ENCODE results near the gene SPATA2L. TPM values are rescaled to one million over a fixed set of nuclear protein-coding genes. Genes with fewer than 3 reads are reported as not detected.

The SPATA2L gene
- total and polyA plus RNA-seq, 2 of the 13 experiments (the other 11 are each of a cell fraction or from before 2014, with no cell fraction given): 9.1 to 20.7 TPM

DNA sequence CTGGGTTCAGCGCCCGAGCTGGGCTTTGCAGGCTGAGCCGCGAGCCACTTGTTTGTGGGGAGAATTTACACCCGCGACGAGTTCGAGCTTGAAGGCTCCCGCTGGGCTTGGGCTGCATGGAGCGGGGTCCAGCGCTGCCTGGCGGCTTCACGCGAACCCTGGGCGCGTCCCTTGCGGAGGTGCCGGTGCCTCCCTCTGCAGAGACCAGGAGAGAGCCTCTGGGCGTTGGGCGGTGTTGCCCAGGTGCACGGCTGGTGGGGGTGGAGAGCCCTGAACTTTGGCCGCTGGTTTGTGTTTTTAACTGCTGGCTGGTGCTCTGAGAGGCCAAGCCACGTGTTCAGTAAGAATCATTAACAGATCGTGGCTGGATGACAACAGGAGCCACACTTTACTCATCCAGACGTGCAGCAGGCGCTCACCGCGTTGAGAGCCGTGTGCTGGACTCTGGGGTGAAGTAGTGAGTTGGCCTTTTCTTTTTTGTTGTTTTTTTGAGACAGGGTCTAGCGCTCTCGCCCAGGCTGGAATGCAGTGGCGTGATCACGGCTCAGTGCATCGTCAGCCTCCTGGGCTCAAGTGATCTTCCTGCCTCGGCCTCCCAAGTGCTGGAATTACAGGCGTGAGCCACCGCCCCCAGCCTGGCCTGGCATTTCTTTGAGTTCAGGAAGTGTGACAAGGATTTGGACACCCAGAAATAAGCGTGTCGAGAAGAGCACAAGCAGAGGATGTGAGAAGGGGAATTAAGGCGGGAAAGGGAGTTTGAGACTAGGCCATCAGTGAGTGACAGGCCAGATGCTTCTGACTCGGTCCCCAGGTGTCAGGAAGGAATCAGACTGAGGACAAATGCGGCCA lies 14.2 kb downstream of the SPATA2L start (continued):
- TF ChIP-seq, protein P1, sequence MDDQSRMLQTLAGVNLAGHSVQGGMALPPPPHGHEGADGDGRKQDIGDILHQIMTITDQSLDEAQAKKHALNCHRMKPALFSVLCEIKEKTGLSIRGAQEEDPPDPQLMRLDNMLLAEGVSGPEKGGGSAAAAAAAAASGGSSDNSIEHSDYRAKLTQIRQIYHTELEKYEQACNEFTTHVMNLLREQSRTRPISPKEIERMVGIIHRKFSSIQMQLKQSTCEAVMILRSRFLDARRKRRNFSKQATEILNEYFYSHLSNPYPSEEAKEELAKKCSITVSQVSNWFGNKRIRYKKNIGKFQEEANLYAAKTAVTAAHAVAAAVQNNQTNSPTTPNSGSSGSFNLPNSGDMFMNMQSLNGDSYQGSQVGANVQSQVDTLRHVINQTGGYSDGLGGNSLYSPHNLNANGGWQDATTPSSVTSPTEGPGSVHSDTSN (CRISPR knock-in tag; IDR thresholded peaks at IDR 0.05; ENCODE audit: borderline replicate concordance): peak; percentile 84
- TF ChIP-seq HNRNPH1 (optimal IDR thresholded peaks at IDR 0.05; ENCODE audit: low read depth, low read length): peak; percentile 36
- TF ChIP-seq ZNF274 (CRISPR knock-in tag; IDR thresholded peaks at IDR 0.05): peak; percentile 95; the same call in 1 of the 2 replicates
- no peak for TF ChIP-seq SRSF4 (IDR thresholded peaks at IDR 0.05; ENCODE audit: low read depth, low read length, poor library complexity, severe bottlenecking)
- TF ChIP-seq ZNF333 (CRISPR knock-in tag; IDR thresholded peaks at IDR 0.05; ENCODE audit: borderline replicate concordance): peak; percentile 78; the same call in 1 of the 2 replicates
- TF ChIP-seq, protein P2, sequence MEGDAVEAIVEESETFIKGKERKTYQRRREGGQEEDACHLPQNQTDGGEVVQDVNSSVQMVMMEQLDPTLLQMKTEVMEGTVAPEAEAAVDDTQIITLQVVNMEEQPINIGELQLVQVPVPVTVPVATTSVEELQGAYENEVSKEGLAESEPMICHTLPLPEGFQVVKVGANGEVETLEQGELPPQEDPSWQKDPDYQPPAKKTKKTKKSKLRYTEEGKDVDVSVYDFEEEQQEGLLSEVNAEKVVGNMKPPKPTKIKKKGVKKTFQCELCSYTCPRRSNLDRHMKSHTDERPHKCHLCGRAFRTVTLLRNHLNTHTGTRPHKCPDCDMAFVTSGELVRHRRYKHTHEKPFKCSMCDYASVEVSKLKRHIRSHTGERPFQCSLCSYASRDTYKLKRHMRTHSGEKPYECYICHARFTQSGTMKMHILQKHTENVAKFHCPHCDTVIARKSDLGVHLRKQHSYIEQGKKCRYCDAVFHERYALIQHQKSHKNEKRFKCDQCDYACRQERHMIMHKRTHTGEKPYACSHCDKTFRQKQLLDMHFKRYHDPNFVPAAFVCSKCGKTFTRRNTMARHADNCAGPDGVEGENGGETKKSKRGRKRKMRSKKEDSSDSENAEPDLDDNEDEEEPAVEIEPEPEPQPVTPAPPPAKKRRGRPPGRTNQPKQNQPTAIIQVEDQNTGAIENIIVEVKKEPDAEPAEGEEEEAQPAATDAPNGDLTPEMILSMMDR (CRISPR knock-in tag; IDR thresholded peaks at IDR 0.05): peak; percentile 87
- peak; percentile 93 for TF ChIP-seq ZNF335 (CRISPR knock-in tag; IDR thresholded peaks at IDR 0.05)
- peak; percentile 99 for TF ChIP-seq ISX (CRISPR knock-in tag; conservative IDR thresholded peaks at IDR 0.05)
- TF ChIP-seq SP2 (CRISPR knock-in tag; IDR thresholded peaks at IDR 0.05): 0 out of 2 replicates have a peak, but pooled peaks have one; percentile 25
- TF ChIP-seq ZKSCAN8 (CRISPR knock-in tag; IDR thresholded peaks at IDR 0.05; ENCODE audit: borderline replicate concordance): no peak; the same call in 1 of the 2 replicates
- TF ChIP-seq, protein P3, sequence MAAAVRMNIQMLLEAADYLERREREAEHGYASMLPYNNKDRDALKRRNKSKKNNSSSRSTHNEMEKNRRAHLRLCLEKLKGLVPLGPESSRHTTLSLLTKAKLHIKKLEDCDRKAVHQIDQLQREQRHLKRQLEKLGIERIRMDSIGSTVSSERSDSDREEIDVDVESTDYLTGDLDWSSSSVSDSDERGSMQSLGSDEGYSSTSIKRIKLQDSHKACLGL (CRISPR knock-in tag; IDR thresholded peaks at IDR 0.05): peak; percentile 95
- peak; percentile 91; the same call in 1 of the 2 replicates for TF ChIP-seq ESRRA (CRISPR knock-in tag; IDR thresholded peaks at IDR 0.05; ENCODE audit: low read depth)
- peak; percentile 55; the same call in 1 of the 2 replicates for TF ChIP-seq ZNF652 (CRISPR knock-in tag; IDR thresholded peaks at IDR 0.05; ENCODE audit: borderline replicate concordance, low read depth)
- peak; percentile 99 for TF ChIP-seq ZNF44 (CRISPR knock-in tag; IDR thresholded peaks at IDR 0.05)
- TF ChIP-seq XRCC5 (optimal IDR thresholded peaks at IDR 0.05; ENCODE audit: low read length): peak; percentile 94
- TF ChIP-seq ZNF24 (IDR thresholded peaks at IDR 0.05): no peak
- peak; percentile 99 for TF ChIP-seq ZFP90 (CRISPR knock-in tag; IDR thresholded peaks at IDR 0.05; ENCODE audit: borderline replicate concordance)
- TF ChIP-seq EP300 (IDR thresholded peaks at IDR 0.05; ENCODE audit: low read depth in 2 of 2, low read length in 2 of 2): peak in 1 of 2 experiments; percentile 92; a peak in 3 of 4 replicates
- peak; percentile 86 for TF ChIP-seq EP300 (CRISPR knock-in tag; IDR thresholded peaks at IDR 0.05; ENCODE audit: borderline replicate concordance)
- no peak; the same call in none of the 2 replicates for TF ChIP-seq ZNF614 (CRISPR knock-in tag; IDR thresholded peaks at IDR 0.05; ENCODE audit: borderline replicate concordance)
- TF ChIP-seq, protein P4, sequence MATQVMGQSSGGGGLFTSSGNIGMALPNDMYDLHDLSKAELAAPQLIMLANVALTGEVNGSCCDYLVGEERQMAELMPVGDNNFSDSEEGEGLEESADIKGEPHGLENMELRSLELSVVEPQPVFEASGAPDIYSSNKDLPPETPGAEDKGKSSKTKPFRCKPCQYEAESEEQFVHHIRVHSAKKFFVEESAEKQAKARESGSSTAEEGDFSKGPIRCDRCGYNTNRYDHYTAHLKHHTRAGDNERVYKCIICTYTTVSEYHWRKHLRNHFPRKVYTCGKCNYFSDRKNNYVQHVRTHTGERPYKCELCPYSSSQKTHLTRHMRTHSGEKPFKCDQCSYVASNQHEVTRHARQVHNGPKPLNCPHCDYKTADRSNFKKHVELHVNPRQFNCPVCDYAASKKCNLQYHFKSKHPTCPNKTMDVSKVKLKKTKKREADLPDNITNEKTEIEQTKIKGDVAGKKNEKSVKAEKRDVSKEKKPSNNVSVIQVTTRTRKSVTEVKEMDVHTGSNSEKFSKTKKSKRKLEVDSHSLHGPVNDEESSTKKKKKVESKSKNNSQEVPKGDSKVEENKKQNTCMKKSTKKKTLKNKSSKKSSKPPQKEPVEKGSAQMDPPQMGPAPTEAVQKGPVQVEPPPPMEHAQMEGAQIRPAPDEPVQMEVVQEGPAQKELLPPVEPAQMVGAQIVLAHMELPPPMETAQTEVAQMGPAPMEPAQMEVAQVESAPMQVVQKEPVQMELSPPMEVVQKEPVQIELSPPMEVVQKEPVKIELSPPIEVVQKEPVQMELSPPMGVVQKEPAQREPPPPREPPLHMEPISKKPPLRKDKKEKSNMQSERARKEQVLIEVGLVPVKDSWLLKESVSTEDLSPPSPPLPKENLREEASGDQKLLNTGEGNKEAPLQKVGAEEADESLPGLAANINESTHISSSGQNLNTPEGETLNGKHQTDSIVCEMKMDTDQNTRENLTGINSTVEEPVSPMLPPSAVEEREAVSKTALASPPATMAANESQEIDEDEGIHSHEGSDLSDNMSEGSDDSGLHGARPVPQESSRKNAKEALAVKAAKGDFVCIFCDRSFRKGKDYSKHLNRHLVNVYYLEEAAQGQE (IDR thresholded peaks at IDR 0.05; ENCODE audit: borderline replicate concordance in 1 of 2, low read depth in 1 of 2, low read length in 2 of 2): peak in 1 of 2 experiments; percentile 80; a peak in 2 of 4 replicates
- peak; percentile 99 for TF ChIP-seq HDAC1 (CRISPR knock-in tag; IDR thresholded peaks at IDR 0.05)
